Ishikawa (cell line): ENCODE measurements around the gene NPLOC4.

ENCODE experiments used
- EP300 ChIP-seq: IDR thresholded peaks from 2 replicates; pipeline ENCODE4 v1.6.1; 2012; ENCODE audit warnings: borderline replicate concordance
- TAF1 ChIP-seq: IDR thresholded peaks from 2 replicates; pipeline ENCODE4 v1.6.1; 2012; ENCODE audit warnings: low read depth, mild to moderate bottlenecking
- ZBTB7A ChIP-seq: IDR thresholded peaks from 2 replicates; pipeline ENCODE4 v1.6.1; 2012; ENCODE audit warnings: low read depth
- TF ChIP-seq, protein P1 (sequence below): IDR thresholded peaks from 2 replicates; pipeline ENCODE4 v1.6.1; 2012; ENCODE audit warnings: low read depth, mild to moderate bottlenecking

DNA sequence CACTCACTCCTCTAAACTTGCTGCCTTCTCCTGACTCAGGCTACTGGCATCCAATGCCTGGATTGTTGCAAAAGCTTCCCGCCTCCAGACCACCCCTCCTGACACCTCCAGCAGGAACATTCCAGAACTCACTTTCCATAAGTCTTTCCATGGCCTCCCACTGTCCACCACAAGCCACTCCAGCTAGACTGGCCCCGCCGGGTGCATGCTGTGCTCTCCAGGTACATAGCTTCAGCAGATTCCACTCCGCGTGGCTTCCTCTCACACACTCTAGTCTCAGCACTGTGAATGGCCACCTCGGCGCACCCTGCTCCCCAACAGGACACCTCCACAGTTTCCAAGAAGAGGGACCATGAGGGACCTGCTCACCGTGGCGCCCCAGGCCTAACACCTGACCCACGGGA is 58.9 kb downstream of the NPLOC4 start:
- TF ChIP-seq, protein P1, sequence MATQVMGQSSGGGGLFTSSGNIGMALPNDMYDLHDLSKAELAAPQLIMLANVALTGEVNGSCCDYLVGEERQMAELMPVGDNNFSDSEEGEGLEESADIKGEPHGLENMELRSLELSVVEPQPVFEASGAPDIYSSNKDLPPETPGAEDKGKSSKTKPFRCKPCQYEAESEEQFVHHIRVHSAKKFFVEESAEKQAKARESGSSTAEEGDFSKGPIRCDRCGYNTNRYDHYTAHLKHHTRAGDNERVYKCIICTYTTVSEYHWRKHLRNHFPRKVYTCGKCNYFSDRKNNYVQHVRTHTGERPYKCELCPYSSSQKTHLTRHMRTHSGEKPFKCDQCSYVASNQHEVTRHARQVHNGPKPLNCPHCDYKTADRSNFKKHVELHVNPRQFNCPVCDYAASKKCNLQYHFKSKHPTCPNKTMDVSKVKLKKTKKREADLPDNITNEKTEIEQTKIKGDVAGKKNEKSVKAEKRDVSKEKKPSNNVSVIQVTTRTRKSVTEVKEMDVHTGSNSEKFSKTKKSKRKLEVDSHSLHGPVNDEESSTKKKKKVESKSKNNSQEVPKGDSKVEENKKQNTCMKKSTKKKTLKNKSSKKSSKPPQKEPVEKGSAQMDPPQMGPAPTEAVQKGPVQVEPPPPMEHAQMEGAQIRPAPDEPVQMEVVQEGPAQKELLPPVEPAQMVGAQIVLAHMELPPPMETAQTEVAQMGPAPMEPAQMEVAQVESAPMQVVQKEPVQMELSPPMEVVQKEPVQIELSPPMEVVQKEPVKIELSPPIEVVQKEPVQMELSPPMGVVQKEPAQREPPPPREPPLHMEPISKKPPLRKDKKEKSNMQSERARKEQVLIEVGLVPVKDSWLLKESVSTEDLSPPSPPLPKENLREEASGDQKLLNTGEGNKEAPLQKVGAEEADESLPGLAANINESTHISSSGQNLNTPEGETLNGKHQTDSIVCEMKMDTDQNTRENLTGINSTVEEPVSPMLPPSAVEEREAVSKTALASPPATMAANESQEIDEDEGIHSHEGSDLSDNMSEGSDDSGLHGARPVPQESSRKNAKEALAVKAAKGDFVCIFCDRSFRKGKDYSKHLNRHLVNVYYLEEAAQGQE = no peak
- TF ChIP-seq EP300 (no peak), ZBTB7A (no peak), TAF1 (no peak)
